ENCODE data around the gene RAPGEF1. TPM values are rescaled to one million over a fixed set of nuclear protein-coding genes. Genes with fewer than 3 reads are reported as not detected.
"Not testable (repeated sequence)": the region's sequence is repeated elsewhere in the genome, so short reads cannot be mapped to it uniquely, and the experiment has no call there.

RAPGEF1 gene
- total and polyA plus RNA-seq, 10 donors, result 16.9 to 137 (median 104) TPM

DNA sequence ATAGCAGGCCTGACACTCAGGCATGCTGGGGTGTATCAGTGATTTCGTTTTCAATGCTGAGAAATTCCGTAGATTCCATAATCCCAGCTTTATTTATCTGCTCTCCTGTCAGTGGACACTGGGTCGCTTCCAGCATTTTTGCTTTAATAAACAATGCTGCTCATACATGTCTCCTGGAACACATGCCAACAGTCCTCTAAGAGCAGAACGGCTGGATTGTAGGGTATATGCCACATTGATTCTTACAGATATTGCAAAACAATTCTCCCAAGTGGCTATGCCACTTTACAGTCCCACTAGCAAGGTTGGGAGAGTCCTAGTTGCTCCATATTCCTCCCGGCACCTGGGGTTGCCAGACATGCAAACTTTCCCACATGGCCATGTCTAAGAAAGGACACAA is 81.9 kb downstream of the RAPGEF1 start:
- WGBS, 5 donors, result 80 to 94% (median 85%) methylated on average over 5 of the region's 5 CpGs
- TF ChIP-seq POLR2A (IDR thresholded peaks at IDR 0.05) (no peak), POLR2AphosphoS5 (IDR thresholded peaks at IDR 0.05) (no peak)
- TF ChIP-seq, protein P1, sequence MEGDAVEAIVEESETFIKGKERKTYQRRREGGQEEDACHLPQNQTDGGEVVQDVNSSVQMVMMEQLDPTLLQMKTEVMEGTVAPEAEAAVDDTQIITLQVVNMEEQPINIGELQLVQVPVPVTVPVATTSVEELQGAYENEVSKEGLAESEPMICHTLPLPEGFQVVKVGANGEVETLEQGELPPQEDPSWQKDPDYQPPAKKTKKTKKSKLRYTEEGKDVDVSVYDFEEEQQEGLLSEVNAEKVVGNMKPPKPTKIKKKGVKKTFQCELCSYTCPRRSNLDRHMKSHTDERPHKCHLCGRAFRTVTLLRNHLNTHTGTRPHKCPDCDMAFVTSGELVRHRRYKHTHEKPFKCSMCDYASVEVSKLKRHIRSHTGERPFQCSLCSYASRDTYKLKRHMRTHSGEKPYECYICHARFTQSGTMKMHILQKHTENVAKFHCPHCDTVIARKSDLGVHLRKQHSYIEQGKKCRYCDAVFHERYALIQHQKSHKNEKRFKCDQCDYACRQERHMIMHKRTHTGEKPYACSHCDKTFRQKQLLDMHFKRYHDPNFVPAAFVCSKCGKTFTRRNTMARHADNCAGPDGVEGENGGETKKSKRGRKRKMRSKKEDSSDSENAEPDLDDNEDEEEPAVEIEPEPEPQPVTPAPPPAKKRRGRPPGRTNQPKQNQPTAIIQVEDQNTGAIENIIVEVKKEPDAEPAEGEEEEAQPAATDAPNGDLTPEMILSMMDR (IDR thresholded peaks at IDR 0.05 in 8 of 11, conservative IDR thresholded peaks at IDR 0.05 in 3 of 11), result no peak
- no peak overlapping the region for H3K4me3 ChIP-seq
- peak overlapping the region in 5 of 8 donors; percentile 17 to 93 (median 87) for H3K27ac ChIP-seq
- DNase-seq, result no peak
- no peaks in the 10 kb centered on the region for H3K27me3 ChIP-seq (replicated peaks in 1 of 7)
- H3K9me3 ChIP-seq, result no peaks in the 10 kb centered on the region
- H3K4me1 ChIP-seq, result peaks cover 42 to 100% (median 82%) of the 10 kb centered on the region in 6 donors
- intact Hi-C loops (cut with DNase I; ENCODE audit: low total_unique reads), result no loop called here
- H3K36me3 ChIP-seq, result peaks cover 0 to 6% (median 0%) of the 10 kb centered on the region in 6 donors

DNA sequence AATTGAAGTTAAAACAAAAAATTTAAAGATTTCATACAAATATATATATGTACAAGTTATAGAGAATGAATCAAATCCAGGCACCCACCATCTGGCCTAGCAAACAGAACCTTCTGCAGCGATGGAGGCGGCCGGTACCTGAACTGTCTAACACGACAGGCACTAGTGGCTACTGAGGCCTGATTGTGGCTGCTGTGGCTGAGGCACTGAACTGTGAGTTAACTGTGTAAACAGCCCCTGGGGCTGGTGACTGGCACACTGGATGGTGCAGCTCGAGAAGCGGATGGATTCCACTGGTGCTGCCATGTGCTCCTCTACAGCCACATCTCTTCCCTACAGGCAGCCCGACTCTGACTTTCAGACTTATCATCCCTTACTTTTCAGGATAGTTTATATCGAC is 82.4 kb downstream of the RAPGEF1 start:
- peak overlapping the region in 1 of 8 donors; percentile 51 for H3K4me3 ChIP-seq
- H3K9me3 ChIP-seq, result no peaks in the 10 kb centered on the region
- WGBS, 5 donors, result 69 to 88% (median 77%) methylated on average over 8 of the region's 8 CpGs
- intact Hi-C loops (cut with DNase I; ENCODE audit: low total_unique reads), result no loop called here
- peaks cover 0 to 3% (median 0%) of the 10 kb centered on the region in 6 donors for H3K36me3 ChIP-seq
- H3K4me1 ChIP-seq, result peaks cover 42 to 100% (median 81%) of the 10 kb centered on the region in 6 donors
- no peak for DNase-seq
- no peaks in the 10 kb centered on the region for H3K27me3 ChIP-seq (replicated peaks in 1 of 7)
- peak overlapping the region in 7 of 8 donors; percentile 22 to 93 (median 82) for H3K27ac ChIP-seq
- TF ChIP-seq, protein P1 (IDR thresholded peaks at IDR 0.05 in 8 of 11, conservative IDR thresholded peaks at IDR 0.05 in 3 of 11), result no peak
- TF ChIP-seq POLR2AphosphoS5 (IDR thresholded peaks at IDR 0.05) (peak in 1 of 3 donors; percentile 40), POLR2A (IDR thresholded peaks at IDR 0.05) (no peak)

DNA sequence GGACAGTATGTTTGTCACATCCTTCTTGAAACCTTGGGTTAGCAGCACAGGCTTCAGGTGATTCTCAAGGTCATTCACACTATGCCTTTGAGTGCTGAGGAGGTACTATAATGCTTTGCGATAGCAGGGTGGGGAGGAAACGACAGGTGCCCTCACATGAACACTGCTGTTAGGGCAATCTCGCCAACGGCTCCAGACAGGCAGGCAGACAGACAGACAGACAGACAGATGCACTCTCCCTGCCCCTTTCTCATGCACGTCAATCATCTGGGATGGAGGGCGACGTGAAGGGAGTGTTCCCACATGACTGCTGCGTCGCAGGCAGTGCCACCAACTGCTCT is 82.9 kb downstream of the RAPGEF1 start:
- Histone ChIP-seq H3K4me3 (peak overlapping the region in 1 of 8 donors; percentile 51), H3K9me3 (no peaks in the 10 kb centered on the region), H3K4me1 (peaks cover 42 to 100% (median 80%) of the 10 kb centered on the region in 6 donors), H3K27me3 (replicated peaks in 1 of 7) (no peaks in the 10 kb centered on the region), H3K36me3 (peaks cover 0 to 3% (median 0%) of the 10 kb centered on the region in 6 donors), H3K27ac (peak overlapping the region; percentile 46 to 93 (median 78))
- no peak for TF ChIP-seq POLR2AphosphoS5 (IDR thresholded peaks at IDR 0.05)
- TF ChIP-seq, protein P1 (IDR thresholded peaks at IDR 0.05 in 8 of 11, conservative IDR thresholded peaks at IDR 0.05 in 3 of 11), result no peak
- TF ChIP-seq POLR2A (IDR thresholded peaks at IDR 0.05), result no peak
- WGBS, 5 donors, result 47 to 70% (median 63%) methylated on average over 9 of the region's 9 CpGs
- no peak for DNase-seq
- intact Hi-C loops (cut with DNase I; ENCODE audit: low total_unique reads), result no loop called here

- no peaks in the 10 kb centered on the region for H3K9me3 ChIP-seq
- no peaks in the 10 kb centered on the region for H3K27me3 ChIP-seq (replicated peaks in 1 of 7)
- TF ChIP-seq, protein P1 (IDR thresholded peaks at IDR 0.05 in 8 of 11, conservative IDR thresholded peaks at IDR 0.05 in 3 of 11), result peak in 1 of 11 experiments; percentile 18
- peak; percentile 53 to 94 (median 84) for TF ChIP-seq POLR2AphosphoS5 (IDR thresholded peaks at IDR 0.05)
- TF ChIP-seq POLR2A (IDR thresholded peaks at IDR 0.05), result no peak
- peak; percentile 96 for DNase-seq
- WGBS, 5 donors, result 13 to 28% (median 20%) methylated on average over 9 of the region's 9 CpGs
- H3K4me1 ChIP-seq, result peaks cover 42 to 100% (median 77%) of the 10 kb centered on the region in 6 donors
- peaks cover 0 to 3% (median 0%) of the 10 kb centered on the region in 6 donors for H3K36me3 ChIP-seq
- intact Hi-C loops (cut with DNase I; ENCODE audit: low total_unique reads), result no loop called here
- peak overlapping the region in 1 of 8 donors; percentile 51 for H3K4me3 ChIP-seq
- H3K27ac ChIP-seq, result peak overlapping the region; percentile 46 to 93 (median 78)
Measured at GRCh38 chr9:131656356-131657036, 83.4 kb downstream of the RAPGEF1 start.

GRCh38 chr9:131654369-131654768 is 85.5 kb downstream of the RAPGEF1 start:
- H3K27ac ChIP-seq, result peak overlapping the region in 4 of 8 donors; percentile 82 to 93 (median 88)
- H3K4me1 ChIP-seq, result peaks cover 42 to 100% (median 77%) of the 10 kb centered on the region in 6 donors
- WGBS, 5 donors, result 93 to 97% (median 96%) methylated on average over 5 of the region's 5 CpGs

More at GRCh38 chr9:131654369-131654768, 85.5 kb downstream of the RAPGEF1 start:
- peaks cover 0 to 18% (median 9%) of the 10 kb centered on the region in 6 donors for H3K36me3 ChIP-seq
- H3K27me3 ChIP-seq (replicated peaks in 1 of 7); intact Hi-C loops (cut with DNase I; ENCODE audit: low total_unique reads); DNase-seq; H3K9me3 ChIP-seq; H3K4me3 ChIP-seq: not testable (repeated sequence)

All from spleen (tissue), 11 donors.